ENCODE results near the gene AFG1L.

DNA sequence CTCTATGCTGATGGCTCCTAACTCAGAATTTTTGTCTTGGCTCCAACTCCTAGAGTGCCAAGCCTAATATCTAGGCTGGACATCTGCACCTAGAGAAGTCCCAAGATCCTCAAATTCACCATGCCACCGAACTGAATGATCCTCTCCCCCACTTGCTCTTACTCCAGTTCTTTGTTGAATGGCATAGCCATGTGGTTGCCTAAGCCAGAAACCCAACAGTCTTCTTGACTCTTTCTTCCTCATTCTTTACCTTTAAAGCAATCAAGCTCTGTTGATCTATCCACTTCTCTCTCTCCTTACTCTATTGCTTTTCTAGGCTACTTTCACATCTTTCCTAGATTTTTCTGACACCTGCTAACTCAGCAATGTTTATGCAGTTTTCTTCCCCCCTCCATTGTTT, 139.4 kb downstream of the AFG1L start:
- no peak for TF ChIP-seq ZNF274 (IDR thresholded peaks at IDR 0.05; ENCODE audit: low read depth, low read length)
- no peak for TF ChIP-seq YY1 (IDR thresholded peaks at IDR 0.05; ENCODE audit: insufficient read depth, insufficient read length)
- TF ChIP-seq SUZ12 (IDR thresholded peaks at IDR 0.05; ENCODE audit: extremely low read depth, insufficient read depth, insufficient read length), result no peak
